CD4-positive, alpha-beta T cell treated with Interleukin-1 beta for 1 hour (primary cell): ENCODE measurements around the gene ACAD8.

Experiments
- DNase-seq, 2 donors: peaks; one replicate each; pipeline ENCODE4 v3.0.0-alpha.2; 2020 to 2022

ACAD8 gene

DNA sequence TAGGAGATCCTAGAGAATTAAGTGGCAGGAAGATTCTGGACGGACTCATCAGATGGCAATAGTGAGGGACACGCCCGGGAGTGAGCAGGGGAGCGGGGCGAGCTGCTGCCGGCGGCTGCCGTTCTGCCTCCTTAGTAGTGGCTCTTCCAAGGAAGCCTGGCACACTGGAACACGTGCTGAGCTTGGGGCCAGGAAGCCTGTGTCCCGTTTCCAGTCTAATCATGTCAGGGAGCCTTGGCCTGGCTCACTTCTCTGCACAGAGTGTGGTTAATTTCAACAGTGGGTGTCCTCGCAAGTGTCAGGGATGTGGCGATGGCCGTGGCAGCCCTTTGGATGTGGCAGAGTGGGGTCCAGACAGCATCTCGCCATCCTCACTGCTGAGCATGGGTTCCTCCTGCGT lies 39.3 kb downstream of the ACAD8 start:
- no peak for DNase-seq

DNA sequence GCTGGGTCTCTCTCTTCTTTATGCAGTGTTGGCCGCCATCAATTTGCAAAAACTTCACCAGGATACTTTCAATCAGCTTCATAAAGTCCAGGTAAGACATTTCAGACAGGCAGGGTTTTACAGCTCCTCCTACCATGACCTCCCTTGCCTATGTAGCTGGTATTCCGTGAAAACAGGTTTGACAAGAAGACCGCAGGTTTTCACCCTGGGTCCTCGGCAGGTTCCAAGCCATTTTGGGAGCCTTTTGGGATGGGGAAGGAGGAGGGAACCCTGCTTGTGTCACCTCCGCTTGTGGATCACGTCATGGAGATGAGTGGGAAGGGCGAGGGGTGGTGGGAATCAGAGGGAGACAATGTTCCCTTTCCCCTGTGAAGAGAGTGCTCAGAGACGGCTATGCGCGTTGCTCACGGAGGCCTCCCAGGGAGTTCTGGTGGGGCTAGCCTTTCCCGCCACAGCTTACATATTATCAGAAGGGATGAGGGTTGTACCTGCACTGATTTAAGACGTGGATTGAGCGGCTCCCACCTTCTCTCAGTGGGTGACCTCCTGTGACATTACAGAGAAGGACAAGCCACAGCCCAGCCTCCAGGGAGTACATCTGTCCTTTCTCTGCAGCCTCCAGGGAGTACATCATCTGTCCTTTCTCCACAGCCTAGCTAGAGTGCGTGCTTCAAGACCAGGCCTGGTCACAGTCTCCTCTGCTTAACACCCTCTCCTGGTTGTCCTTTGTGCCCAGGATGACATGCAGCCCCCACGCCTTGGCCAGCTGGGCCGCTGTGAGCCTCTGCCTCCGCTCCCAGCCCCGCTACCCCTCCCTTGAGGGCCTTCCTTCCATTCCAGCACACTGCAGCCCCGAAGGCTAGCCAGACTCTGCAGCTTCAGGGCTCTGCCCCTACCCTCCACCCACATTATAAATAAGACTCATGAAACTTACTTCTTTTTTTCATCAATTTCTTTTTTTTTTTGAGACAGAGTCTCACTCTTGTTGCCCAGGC lies 40.0 kb downstream of the ACAD8 start:
- no peak for DNase-seq

DNA sequence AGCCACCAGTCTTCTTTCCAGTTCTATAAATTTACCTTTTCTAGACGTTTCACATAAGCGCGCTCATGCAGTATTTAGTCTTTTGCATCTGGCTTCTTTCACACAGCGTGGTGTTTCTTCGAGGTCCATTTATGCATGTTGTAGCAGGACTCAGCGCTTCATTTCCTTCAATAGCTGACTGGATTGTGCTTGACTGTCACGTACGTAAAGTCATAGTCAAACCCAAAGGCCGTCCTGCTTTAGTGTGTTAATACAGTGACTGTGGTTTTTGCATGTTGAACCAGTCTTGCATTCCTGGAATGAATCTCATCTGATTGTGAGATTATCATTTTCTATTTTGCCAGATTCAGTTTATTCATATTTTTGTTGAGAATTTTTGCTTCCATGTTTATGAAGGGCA lies 41.3 kb downstream of the ACAD8 start:
- no peak for DNase-seq

DNA sequence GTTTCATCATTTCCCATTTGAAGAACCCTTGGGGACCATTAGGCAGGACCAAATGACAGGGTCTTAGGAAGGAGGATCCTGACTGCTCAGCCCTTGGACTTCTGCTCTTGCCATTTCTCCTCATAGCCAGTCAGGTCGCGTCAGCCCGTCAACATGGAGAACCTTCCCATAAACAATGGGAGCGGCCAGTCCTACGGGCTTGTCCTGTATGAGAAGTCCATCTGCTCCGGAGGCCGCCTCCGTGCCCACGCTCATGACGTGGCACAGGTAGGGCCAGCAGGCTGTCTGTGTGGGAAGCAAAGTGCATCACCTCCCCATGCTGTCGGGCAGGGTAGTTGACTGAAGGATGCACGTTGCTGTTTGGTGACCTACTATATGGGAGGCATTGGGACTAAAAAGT lies 58.9 kb downstream of the ACAD8 start:
- DNase-seq: no peak

DNA sequence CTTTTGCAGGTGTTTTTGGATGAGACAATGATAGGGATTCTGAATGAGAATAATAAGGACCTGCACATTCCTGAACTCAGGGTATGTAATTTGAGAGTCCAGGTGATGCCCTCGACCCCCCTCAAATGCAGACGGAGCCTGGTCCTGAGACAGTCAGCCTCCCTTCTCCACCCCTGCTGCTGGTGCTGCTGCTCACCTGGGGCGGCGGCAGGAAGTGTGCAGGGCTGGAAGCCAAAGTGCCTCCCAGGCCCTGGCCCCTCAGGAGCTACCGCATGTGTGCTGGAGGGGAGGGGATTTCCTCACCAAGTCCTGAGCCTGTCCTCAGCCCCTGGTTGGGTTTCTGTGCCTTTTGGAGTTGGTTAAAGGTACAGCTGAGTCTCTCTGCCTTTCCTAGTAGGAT lies 59.4 kb downstream of the ACAD8 start:
- DNase-seq: no peak

DNA sequence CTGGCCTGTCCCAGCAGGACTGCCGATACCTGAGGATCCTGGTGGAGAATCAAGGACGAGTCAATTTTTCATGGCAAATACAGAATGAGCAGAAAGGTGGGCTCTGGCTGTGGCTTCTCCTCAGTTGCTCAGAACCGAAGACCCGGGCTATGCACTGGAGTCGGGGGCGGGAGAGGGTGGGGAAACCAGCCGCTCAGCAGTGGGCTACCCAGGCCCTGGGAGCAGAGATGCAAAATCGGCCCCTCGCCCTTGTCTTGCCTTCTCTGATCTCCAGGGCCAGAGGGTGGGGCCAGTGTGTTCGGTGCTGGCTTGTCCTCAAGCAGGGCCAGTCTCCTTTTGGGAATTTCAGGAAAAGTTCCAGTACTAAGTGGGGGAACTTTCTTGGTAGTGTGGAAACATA lies 60.0 kb downstream of the ACAD8 start:
- no peak for DNase-seq

DNA sequence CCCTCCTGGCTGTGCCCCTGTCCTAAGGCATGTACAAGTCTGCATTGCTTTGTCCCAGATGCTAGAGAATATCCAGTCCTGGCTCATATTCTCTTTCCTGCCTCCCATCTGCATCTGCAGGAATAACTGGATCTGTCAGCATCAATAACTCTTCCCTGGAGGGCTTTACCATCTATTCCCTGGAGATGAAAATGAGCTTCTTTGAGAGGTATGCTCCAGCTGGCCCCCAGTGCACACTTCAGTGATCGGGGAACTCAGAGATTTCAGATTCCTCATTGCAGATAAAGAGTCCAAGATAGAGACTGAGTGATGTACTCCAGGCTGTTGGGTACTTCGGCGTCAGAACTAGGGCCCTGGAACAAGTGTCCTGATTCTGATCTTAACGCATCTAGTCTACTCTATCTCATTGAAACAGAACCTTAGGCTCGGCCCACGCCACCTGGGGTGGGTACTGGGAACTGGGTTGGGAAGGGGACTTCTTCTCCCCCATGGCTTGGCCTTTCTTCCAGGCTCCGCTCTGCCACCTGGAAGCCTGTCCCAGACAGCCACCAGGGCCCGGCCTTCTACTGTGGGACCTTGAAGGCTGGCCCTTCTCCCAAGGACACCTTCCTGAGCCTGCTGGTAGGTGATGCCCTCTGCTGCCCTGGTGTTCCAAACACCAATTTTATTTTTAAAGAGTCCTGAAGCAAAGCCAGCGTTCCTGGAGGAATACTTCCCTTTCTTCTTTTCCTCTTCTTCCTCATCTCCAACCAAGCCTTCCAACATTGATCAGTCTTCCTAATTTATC lies 60.6 kb downstream of the ACAD8 start:
- DNase-seq: no peak
